Stomach (tissue), 9 donors: ENCODE results near the gene EEFSEC. TPM values are rescaled to one million over a fixed set of nuclear protein-coding genes. Genes with fewer than 3 reads are reported as not detected.

Experiments used
- DNase-seq, 2 donors: peaks; one replicate each; pipeline versions ENCODE4 v3.0.0 to v3.0.0-alpha.2; 2013 to 2019
- H3K27ac ChIP-seq, 5 donors: fragments of 200-600 bp in 4 of 5; sonication (generic) in 4 of 5; one replicate each; pipeline ENCODE4 v1.5.1; 2013 to 2019; ENCODE audit warnings: mild to moderate bottlenecking in 1 of 5, moderate library complexity in 1 of 5
- H3K27me3 ChIP-seq, 3 donors: fragments of 200-600 bp; sonication (generic); one replicate each; pipeline ENCODE4 v1.5.1; 2017 to 2019; ENCODE audit warnings: mixed run types in 1 of 3
- H3K36me3 ChIP-seq, 4 donors: fragments of 200-600 bp; sonication (generic); 1 replicate in 3 of 4; 2 replicates in 1 of 4; pipeline ENCODE4 v1.5.1; 2016 to 2019
- H3K4me1 ChIP-seq, 4 donors: fragments of 200-600 bp; sonication (generic); one replicate each; pipeline ENCODE4 v1.5.1; 2016 to 2019
- H3K4me3 ChIP-seq, 4 donors: fragments of 200-600 bp; sonication (generic) in 3 of 4; one replicate each; pipeline ENCODE4 v1.5.1; 2016 to 2019; ENCODE audit warnings: mild to moderate bottlenecking in 1 of 4
- H3K9me3 ChIP-seq, 4 donors: fragments of 200-600 bp; sonication (generic); one replicate each; pipeline ENCODE4 v1.5.1; 2016 to 2019
- EP300 ChIP-seq: sonication (generic); formaldehyde crosslinking; IDR thresholded peaks from one replicate; pipeline ENCODE4 v1.6.1; 2017; ENCODE audit warnings: antibody characterized with exemption
- POLR2A ChIP-seq, 4 donors: fragments of 450-650 bp; IDR thresholded peaks; one replicate each; pipeline ENCODE4 v1.6.1; 2016; ENCODE audit warnings: antibody characterized with exemption in 4 of 4, control low read depth in 2 of 4, mild to moderate bottlenecking in 1 of 4, moderate library complexity in 1 of 4
- POLR2AphosphoS5 ChIP-seq, 3 donors: sonication (generic); formaldehyde crosslinking; IDR thresholded peaks; one replicate each; pipeline ENCODE4 v1.6.1; 2016; ENCODE audit warnings: antibody characterized with exemption in 3 of 3
- WGBS, 5 donors: extraction: QIAGEN DNeasy Blood & Tissue Kit in 3 of 5; methylation state at CpG; one replicate each; pipeline versions ENCODE4 v1.1.5 to v1.1.7; 2013 to 2018; 5-methylcytosine and 5-hydroxymethylcytosine counted together
- intact Hi-C: fragments of 100-400 bp; cut with DNase I; formaldehyde crosslinking; loops from one replicate; pipeline ENCODE4 v1.15.1; 2023; ENCODE audit warnings: low total_unique reads
- polyA plus RNA-seq, 3 donors: library from polyadenylated mRNA; stranded (reverse); fragments of 200-250 nt; gene quantifications; one replicate each; pipeline ENCODE4 v1.2.3, GENCODE V29; 2013
- small RNA-seq, 4 donors: library from RNA; depleted of rRNA; stranded (forward); fragments of <200 nt; gene quantifications; one replicate each; pipeline ENCODE3, GENCODE V24; 2016
- total RNA-seq, 5 donors: library from RNA; depleted of rRNA; stranded (reverse); fragments of >200 nt; gene quantifications; one replicate each; pipeline versions ENCODE4 v1.1.0 to v1.2.3, GENCODE V29; 2014 to 2016
- TF ChIP-seq, protein P1 (sequence below), 7 experiments: fragments of 450-650 bp in 4 of 7; fragments of 200-600 bp in 3 of 7; sonication (generic) in 3 of 7; IDR thresholded peaks; one replicate each; pipeline ENCODE4 v1.5.1; 2016 to 2019; ENCODE audit warnings: antibody characterized with exemption in 7 of 7, control low read depth in 2 of 7, mild to moderate bottlenecking in 1 of 7
- donor health status: healthy with polysubstance abuse.
- donor health status: Bipolar disorder and iron deficiency.
- donor health status: healthy.

The EEFSEC gene
- total and polyA plus RNA-seq, 8 donors: 5.0 to 39.1 (median 13.2) TPM

DNA sequence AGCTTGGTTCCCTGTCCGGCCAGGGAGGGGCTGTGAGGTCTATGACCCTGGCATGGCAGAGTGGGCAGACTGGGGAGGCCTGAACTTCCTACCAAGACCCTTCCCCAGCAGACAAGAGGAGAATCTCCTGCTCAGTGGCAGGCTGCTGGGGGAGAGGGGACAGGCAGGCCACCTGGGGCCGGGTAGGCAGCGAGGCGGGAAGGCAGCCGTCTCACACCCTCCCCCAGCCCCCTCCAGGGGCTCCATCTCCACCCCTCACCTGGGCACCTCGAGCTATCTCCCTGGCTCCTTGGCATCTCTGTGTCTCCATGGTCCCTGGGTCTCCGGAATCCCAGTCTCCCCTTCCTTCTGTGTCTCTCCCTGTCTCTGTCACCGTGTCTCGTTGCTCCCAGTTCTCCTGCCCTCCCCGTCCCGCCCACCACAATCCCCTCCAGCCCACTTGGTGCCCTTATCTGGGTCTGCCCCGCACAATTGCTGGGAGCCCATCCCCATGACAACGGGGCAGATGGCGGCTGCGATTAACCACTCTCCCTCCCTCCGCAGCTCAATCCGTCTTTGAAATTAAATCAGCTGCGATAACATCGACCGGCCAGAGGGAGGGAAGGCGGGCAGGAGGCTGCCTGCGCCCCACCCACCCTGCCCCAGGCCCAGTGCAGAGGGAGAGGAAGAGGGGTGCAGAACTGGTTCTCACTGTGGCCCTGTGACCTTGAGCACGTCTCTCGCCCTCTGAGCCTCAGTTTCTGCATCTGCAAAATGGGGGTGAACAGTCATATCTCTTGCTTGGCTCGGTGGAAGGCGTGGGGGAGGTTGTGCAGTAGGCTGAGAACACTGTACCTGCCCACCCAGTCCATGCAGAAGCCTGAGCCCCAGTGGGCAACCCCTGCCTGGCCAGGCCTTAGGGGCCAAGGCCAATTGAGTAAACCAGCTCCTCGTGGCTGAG is 303.8 kb downstream of the EEFSEC start:
- intact Hi-C loops: no loop called here
- no peaks in the 10 kb centered on the region for H3K4me1 ChIP-seq
- H3K36me3 ChIP-seq: no peaks in the 10 kb centered on the region
- no peak for TF ChIP-seq POLR2AphosphoS5 (IDR thresholded peaks at IDR 0.05)
- no peak for TF ChIP-seq EP300
- TF ChIP-seq POLR2A (IDR thresholded peaks at IDR 0.05): no peak
- TF ChIP-seq, protein P1, sequence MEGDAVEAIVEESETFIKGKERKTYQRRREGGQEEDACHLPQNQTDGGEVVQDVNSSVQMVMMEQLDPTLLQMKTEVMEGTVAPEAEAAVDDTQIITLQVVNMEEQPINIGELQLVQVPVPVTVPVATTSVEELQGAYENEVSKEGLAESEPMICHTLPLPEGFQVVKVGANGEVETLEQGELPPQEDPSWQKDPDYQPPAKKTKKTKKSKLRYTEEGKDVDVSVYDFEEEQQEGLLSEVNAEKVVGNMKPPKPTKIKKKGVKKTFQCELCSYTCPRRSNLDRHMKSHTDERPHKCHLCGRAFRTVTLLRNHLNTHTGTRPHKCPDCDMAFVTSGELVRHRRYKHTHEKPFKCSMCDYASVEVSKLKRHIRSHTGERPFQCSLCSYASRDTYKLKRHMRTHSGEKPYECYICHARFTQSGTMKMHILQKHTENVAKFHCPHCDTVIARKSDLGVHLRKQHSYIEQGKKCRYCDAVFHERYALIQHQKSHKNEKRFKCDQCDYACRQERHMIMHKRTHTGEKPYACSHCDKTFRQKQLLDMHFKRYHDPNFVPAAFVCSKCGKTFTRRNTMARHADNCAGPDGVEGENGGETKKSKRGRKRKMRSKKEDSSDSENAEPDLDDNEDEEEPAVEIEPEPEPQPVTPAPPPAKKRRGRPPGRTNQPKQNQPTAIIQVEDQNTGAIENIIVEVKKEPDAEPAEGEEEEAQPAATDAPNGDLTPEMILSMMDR (IDR thresholded peaks at IDR 0.05): no peak
- peaks cover 0 to 57% (median 30%) of the 10 kb centered on the region in 3 donors for H3K27me3 ChIP-seq
- peak in 1 of 2 donors; percentile 54 for DNase-seq
- WGBS, 5 donors: 31 to 56% (median 38%) methylated on average over 20 to 27 of the region's 27 CpGs
- no peak overlapping the region for H3K4me3 ChIP-seq
- H3K27ac ChIP-seq: no peak overlapping the region
- H3K9me3 ChIP-seq: no peaks in the 10 kb centered on the region

DNA sequence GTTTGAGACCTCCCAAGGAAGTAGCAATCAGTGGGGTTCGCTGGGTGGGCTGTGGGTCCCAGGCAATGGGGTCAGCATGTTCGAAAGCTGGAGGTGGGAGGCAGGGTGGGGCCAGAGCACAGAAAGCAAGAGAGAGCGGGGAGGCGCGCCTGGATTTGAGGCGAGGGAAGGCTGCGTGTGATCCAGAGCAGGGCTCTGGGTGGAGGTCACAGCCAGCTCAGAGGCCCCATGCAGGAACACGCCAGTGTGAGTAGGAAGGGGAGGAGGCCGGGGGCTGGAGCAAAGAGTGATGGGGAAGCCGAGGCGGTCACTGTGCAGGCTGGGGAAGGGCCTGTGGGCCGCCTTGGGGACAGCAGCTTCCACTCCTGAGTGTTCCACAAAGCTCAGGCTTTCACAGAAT is 304.7 kb downstream of the EEFSEC start:
- Histone ChIP-seq H3K27me3 (peaks cover 0 to 49% (median 30%) of the 10 kb centered on the region in 3 donors), H3K36me3 (no peaks in the 10 kb centered on the region), H3K27ac (no peak overlapping the region), H3K4me3 (no peak overlapping the region), H3K4me1 (no peaks in the 10 kb centered on the region), H3K9me3 (no peaks in the 10 kb centered on the region)
- WGBS, 5 donors: 65 to 73% (median 72%) methylated on average over 12 of the region's 12 CpGs
- no peak for TF ChIP-seq POLR2A (IDR thresholded peaks at IDR 0.05)
- no peak for TF ChIP-seq POLR2AphosphoS5 (IDR thresholded peaks at IDR 0.05)
- no peak for TF ChIP-seq EP300
- DNase-seq: peak in 1 of 2 donors; percentile 40
- intact Hi-C loops: no loop called here

Small RNAs within 50 kb of the gene (small RNA-seq; reads per million reads assigned to genes)
- gene RNU6-823P: 0 reads per million in 4 donors

Other genes with a start within 250 kb of the EEFSEC start
- gene KBTBD12, start 238.2 kb upstream of the EEFSEC start, total RNA-seq: 10 to 100 TPM in 1 of 5 donors, 1 to 10 TPM in 4; 1.4 to 10.3 (median 1.9) TPM
- 1 to 10 TPM in 1 of 3 donors, under 1 TPM in 2; 0.46 to 1.1 (median 0.75) TPM for gene KBTBD12, start 238.2 kb upstream of the EEFSEC start, polyA plus RNA-seq
- gene SEC61A1, start 101.0 kb upstream of the EEFSEC start, total RNA-seq: 100 to 1,000 TPM in 3 of 5 donors, 10 to 100 TPM in 2; 36.8 to 200 (median 143) TPM
- 10 to 100 TPM; 42.3 to 87.1 (median 74.2) TPM for gene SEC61A1, start 101.0 kb upstream of the EEFSEC start, polyA plus RNA-seq
- gene RUVBL1, start 29.7 kb upstream of the EEFSEC start, total RNA-seq: 10 to 100 TPM in 2 of 5 donors, 1 to 10 TPM in 2, not detected in 1; 3.5 to 26.4 (median 9.2) TPM
- 10 to 100 TPM; 12.7 to 17.8 (median 14.6) TPM for gene RUVBL1, start 29.7 kb upstream of the EEFSEC start, polyA plus RNA-seq